ENCODE results near the gene BGN.

The BGN gene

GRCh38 chrX:153457827-153458466, 36.8 kb upstream of the BGN start:
- no peak for FAIRE-seq
- DNase-seq (ENCODE audit: insufficient read length, low spot score), result no peak
- TF ChIP-seq PAX5 (IDR thresholded peaks at IDR 0.05; ENCODE audit: insufficient read depth, low read length, severe bottlenecking) (no peak), POLR2A (IDR thresholded peaks at IDR 0.05; ENCODE audit: low read depth, low read length) (no peak), POLR2AphosphoS5 (IDR thresholded peaks at IDR 0.05; ENCODE audit: low read depth, low read length) (no peak), TAF1 (IDR thresholded peaks at IDR 0.05; ENCODE audit: low read depth, low read length) (no peak), POU2F2 (IDR thresholded peaks at IDR 0.05; ENCODE audit: low read depth, low read length) (no peak)

DNA sequence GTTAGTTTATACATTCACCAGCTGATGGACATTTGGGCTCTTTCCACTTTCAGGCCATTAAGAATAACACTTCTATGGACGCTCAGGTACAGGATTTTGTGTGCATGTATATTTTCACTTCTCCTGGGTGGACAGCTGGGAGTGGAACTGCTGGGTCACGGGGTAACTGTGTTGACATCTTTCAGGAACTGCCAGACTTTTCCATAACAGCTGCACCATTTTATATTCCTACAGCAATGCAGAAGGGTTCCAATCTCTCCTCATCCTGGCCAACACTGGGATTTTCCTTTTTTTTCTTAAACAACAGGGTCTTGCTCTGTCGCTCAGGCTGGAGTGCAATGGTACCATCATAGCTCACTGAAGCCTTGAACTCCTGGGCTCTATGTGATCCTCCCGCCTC, 36.3 kb upstream of the BGN start:
- FAIRE-seq (no peak), DNase-seq (ENCODE audit: insufficient read length, low spot score) (no peak)
- TF ChIP-seq TAF1 (IDR thresholded peaks at IDR 0.05; ENCODE audit: low read depth, low read length) (no peak), SPI1 (IDR thresholded peaks at IDR 0.05; ENCODE audit: low read depth, low read length) (no peak), POLR2AphosphoS5 (IDR thresholded peaks at IDR 0.05; ENCODE audit: low read depth, low read length) (no peak), POU2F2 (IDR thresholded peaks at IDR 0.05; ENCODE audit: low read depth, low read length) (no peak), POLR2A (IDR thresholded peaks at IDR 0.05; ENCODE audit: low read depth, low read length) (no peak)

- FAIRE-seq (no peak), DNase-seq (ENCODE audit: insufficient read length, low spot score) (no peak)
- TF ChIP-seq PAX5 (IDR thresholded peaks at IDR 0.05; ENCODE audit: insufficient read depth, low read length, severe bottlenecking) (no peak), POLR2AphosphoS5 (IDR thresholded peaks at IDR 0.05; ENCODE audit: low read depth, low read length) (no peak), SPI1 (IDR thresholded peaks at IDR 0.05; ENCODE audit: low read depth, low read length) (no peak), POLR2A (IDR thresholded peaks at IDR 0.05; ENCODE audit: low read depth, low read length) (no peak), TAF1 (IDR thresholded peaks at IDR 0.05; ENCODE audit: low read depth, low read length) (no peak), POU2F2 (IDR thresholded peaks at IDR 0.05; ENCODE audit: low read depth, low read length) (no peak)
These were observed 34.8 kb upstream of the BGN start for GRCh38 chrX:153459986-153460385.

- DNase-seq (ENCODE audit: insufficient read length, low spot score), result peak; percentile 55
- peak; percentile 77 for FAIRE-seq
- TF ChIP-seq POU2F2 (IDR thresholded peaks at IDR 0.05; ENCODE audit: low read depth, low read length), result no peak
- no peak for TF ChIP-seq TAF1 (IDR thresholded peaks at IDR 0.05; ENCODE audit: low read depth, low read length)
- TF ChIP-seq POLR2A (IDR thresholded peaks at IDR 0.05; ENCODE audit: low read depth, low read length), result no peak
- TF ChIP-seq POLR2AphosphoS5 (IDR thresholded peaks at IDR 0.05; ENCODE audit: low read depth, low read length), result no peak
- no peak for TF ChIP-seq PAX5 (IDR thresholded peaks at IDR 0.05; ENCODE audit: insufficient read depth, low read length, severe bottlenecking)
- TF ChIP-seq SPI1 (IDR thresholded peaks at IDR 0.05; ENCODE audit: low read depth, low read length), result no peak
These were observed 34.0 kb upstream of the BGN start for GRCh38 chrX:153460826-153461225.

DNA sequence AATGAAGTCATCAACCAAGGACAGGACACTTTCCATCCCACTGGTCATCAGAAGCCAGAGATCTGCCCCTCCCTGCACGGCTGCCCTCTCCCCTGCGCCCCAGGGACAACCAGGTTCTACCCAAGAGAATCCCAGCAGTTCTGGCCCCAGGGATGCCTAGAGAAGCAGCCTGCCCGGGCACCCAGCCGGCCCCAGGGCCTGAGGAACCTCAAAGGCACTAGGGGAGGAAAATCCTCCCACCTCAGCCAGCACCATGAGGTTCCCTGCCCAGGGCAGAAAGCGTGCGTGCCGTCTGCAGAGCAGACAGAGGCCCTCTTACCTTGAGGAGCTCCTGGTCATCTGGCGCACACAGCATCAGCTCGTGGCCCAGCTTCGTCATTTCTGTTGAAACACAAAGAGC, 32.5 kb upstream of the BGN start:
- FAIRE-seq (no peak), DNase-seq (ENCODE audit: insufficient read length, low spot score) (no peak)
- TF ChIP-seq TAF1 (IDR thresholded peaks at IDR 0.05; ENCODE audit: low read depth, low read length), result no peak
- TF ChIP-seq PAX5 (IDR thresholded peaks at IDR 0.05; ENCODE audit: insufficient read depth, low read length, severe bottlenecking), result no peak
- TF ChIP-seq POLR2A (IDR thresholded peaks at IDR 0.05; ENCODE audit: low read depth, low read length), result no peak
- TF ChIP-seq POU2F2 (IDR thresholded peaks at IDR 0.05; ENCODE audit: low read depth, low read length), result no peak
- no peak for TF ChIP-seq POLR2AphosphoS5 (IDR thresholded peaks at IDR 0.05; ENCODE audit: low read depth, low read length)
- no peak for TF ChIP-seq SPI1 (IDR thresholded peaks at IDR 0.05; ENCODE audit: low read depth, low read length)

DNA sequence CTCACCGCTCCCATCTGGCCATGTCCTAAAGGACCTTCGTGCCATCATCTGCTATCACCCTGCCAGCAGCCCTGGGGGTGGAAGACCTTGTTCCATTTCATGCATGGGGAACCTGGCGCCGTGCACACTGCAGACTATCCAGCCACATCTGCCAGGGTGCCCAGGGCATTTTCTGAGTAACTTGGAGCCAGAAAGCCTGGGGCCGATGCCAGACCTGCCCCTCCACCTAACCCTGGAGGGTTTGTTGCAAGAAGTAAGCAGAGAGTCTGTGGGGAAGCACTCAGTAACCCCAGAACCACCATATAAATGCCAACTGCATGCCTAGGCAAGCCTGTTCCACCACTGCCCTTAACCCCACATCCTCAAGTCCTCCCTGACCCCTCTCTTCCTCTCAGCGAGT, 31.7 kb upstream of the BGN start:
- DNase-seq (ENCODE audit: insufficient read length, low spot score), result no peak
- FAIRE-seq, result no peak
- no peak for TF ChIP-seq TAF1 (IDR thresholded peaks at IDR 0.05; ENCODE audit: low read depth, low read length)
- TF ChIP-seq SPI1 (IDR thresholded peaks at IDR 0.05; ENCODE audit: low read depth, low read length), result no peak
- TF ChIP-seq POU2F2 (IDR thresholded peaks at IDR 0.05; ENCODE audit: low read depth, low read length), result no peak

GRCh38 chrX:153463556-153463955, 31.2 kb upstream of the BGN start:
- FAIRE-seq (no peak), DNase-seq (ENCODE audit: insufficient read length, low spot score) (no peak)
- TF ChIP-seq POLR2A (IDR thresholded peaks at IDR 0.05; ENCODE audit: low read depth, low read length) (no peak), SPI1 (IDR thresholded peaks at IDR 0.05; ENCODE audit: low read depth, low read length) (no peak), PAX5 (IDR thresholded peaks at IDR 0.05; ENCODE audit: insufficient read depth, low read length, severe bottlenecking) (no peak), POU2F2 (IDR thresholded peaks at IDR 0.05; ENCODE audit: low read depth, low read length) (no peak), POLR2AphosphoS5 (IDR thresholded peaks at IDR 0.05; ENCODE audit: low read depth, low read length) (no peak), TAF1 (IDR thresholded peaks at IDR 0.05; ENCODE audit: low read depth, low read length) (no peak)

- TF ChIP-seq TAF1 (IDR thresholded peaks at IDR 0.05; ENCODE audit: low read depth, low read length), result no peak
- TF ChIP-seq POLR2AphosphoS5 (IDR thresholded peaks at IDR 0.05; ENCODE audit: low read depth, low read length), result no peak
- TF ChIP-seq SPI1 (IDR thresholded peaks at IDR 0.05; ENCODE audit: low read depth, low read length), result no peak
- no peak for TF ChIP-seq POU2F2 (IDR thresholded peaks at IDR 0.05; ENCODE audit: low read depth, low read length)
- no peak for TF ChIP-seq PAX5 (IDR thresholded peaks at IDR 0.05; ENCODE audit: insufficient read depth, low read length, severe bottlenecking)
- no peak for TF ChIP-seq POLR2A (IDR thresholded peaks at IDR 0.05; ENCODE audit: low read depth, low read length)
- no peak for FAIRE-seq
- DNase-seq (ENCODE audit: insufficient read length, low spot score), result no peak
These were observed 30.7 kb upstream of the BGN start for GRCh38 chrX:153464116-153464515.

GRCh38 chrX:153465691-153466380, 28.9 kb upstream of the BGN start:
- DNase-seq (ENCODE audit: insufficient read length, low spot score) (no peak), FAIRE-seq (no peak)
- no peak for TF ChIP-seq POLR2A (IDR thresholded peaks at IDR 0.05; ENCODE audit: low read depth, low read length)

GRCh38 chrX:153468008-153468580, 26.7 kb upstream of the BGN start:
- no peak for FAIRE-seq
- no peak for DNase-seq (ENCODE audit: insufficient read length, low spot score)
- TF ChIP-seq POU2F2 (IDR thresholded peaks at IDR 0.05; ENCODE audit: low read depth, low read length), result no peak
- no peak for TF ChIP-seq POLR2A (IDR thresholded peaks at IDR 0.05; ENCODE audit: low read depth, low read length)
- TF ChIP-seq PAX5 (IDR thresholded peaks at IDR 0.05; ENCODE audit: insufficient read depth, low read length, severe bottlenecking), result no peak
- no peak for TF ChIP-seq TAF1 (IDR thresholded peaks at IDR 0.05; ENCODE audit: low read depth, low read length)
- no peak for TF ChIP-seq POLR2AphosphoS5 (IDR thresholded peaks at IDR 0.05; ENCODE audit: low read depth, low read length)

Measured in GM12891 (cell line).